Bronchus fibroblast of lung (primary cell): ENCODE data around the gene RASAL3. TPM values are rescaled to one million over a fixed set of nuclear protein-coding genes. Genes with fewer than 3 reads are reported as not detected.

Experiments
- total RNA-seq: library from RNA; depleted of rRNA; stranded (reverse); fragments of >200 nt; gene quantifications from 2 replicates; pipeline ENCODE4 v1.2.3, GENCODE V29; 2015

Gene RASAL3
- total RNA-seq, result not detected in 2 replicates

GRCh38 chr19:15464394-15465385 is at the start of gene RASAL3:
Gene RASAL3 (minus strand): TSS chr19:15464544. CDS start chr19:15464358, 186 bp downstream.

DNA sequence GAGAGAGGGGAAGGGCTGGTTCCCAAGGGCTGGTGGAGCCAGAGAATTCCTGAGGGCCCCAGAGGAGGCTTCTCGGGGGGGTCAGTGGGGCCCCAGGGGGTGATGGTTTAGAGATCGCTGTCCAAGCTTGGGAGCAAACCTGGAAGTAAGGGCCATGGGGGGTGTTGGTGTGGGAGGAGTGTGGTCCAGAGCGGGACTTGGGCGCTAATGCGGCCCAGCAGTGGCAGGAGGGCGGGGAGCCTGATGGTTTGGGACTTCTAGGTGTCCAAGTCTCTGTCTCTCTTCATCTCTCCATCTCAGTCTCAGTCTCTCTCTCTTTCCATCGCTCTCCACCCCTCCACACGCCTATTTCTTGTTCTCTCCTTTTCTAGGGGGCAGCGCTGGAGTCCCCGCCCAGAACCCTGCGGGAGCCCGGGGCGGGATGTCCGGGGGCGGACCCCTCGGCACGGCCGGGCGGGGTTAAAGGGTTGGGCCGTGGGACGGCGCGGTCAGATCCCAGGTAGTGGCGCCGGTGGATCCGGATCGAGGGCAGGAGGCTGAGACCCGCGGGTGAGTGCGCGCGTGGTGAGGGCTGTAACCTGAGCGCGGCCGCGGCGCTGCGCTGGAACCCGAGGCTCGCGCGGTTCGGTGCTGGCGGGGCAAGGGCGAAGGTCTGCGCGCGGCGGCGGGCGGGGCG is 43.8 kb upstream of the RASAL3 start, which contains the start of gene CYP4F22:
Gene CYP4F22, plus strand, starts transcription at position 491 of the 676 bp plus-strand sequence. CDS start 16,812 bp downstream, outside the sequence.

DNA sequence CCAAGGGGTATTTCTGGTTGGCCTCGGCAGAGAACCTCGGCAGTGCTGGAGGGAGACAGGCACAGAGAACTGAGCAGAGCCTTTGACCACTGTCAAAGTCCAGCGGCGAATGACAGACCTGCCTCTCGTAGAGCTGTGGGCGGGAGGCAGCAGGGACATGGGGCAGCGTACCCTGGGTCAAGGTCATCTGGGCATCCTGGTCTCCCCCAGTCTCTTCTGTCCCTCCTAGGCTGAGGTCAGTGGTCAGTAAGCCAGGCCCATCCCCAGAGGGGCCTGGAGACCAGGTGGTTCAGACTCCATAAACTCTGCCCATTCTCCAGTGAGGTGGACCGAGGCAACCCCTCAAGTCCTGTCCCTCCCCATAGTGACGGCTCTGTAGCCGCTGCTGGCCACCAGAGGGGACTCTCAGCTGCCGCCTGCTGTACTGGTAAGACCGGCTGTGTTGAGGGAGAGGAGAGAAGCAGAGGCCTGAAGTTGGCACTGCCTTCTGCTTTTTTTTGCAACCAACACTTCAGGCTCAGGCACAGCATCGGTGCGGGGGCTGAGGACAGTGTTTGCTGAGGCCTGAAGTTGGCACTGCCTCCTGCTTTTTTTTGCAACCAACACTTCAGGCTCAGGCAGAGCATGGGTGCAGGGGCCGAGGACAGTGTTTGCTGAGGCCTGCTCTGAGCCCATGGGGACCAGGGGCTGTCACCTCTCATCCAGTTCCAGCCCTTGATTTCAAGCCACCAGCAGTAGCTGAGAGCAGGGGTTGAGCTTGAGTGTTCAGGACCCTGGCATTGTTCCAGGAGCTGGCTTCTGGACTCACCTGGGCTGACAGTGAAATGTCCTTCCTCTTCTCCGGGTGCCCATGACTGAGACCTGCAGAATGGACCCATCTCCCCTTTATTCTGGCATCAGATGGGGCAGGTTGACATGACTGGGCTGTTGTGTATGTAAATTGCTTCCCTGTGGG is 15.3 kb upstream of the RASAL3 start, which contains the start of gene PGLYRP2:
Gene PGLYRP2, minus strand, starts transcription at position 111 of the 955 bp plus-strand sequence. CDS start 130 bp downstream, outside the sequence.

DNA sequence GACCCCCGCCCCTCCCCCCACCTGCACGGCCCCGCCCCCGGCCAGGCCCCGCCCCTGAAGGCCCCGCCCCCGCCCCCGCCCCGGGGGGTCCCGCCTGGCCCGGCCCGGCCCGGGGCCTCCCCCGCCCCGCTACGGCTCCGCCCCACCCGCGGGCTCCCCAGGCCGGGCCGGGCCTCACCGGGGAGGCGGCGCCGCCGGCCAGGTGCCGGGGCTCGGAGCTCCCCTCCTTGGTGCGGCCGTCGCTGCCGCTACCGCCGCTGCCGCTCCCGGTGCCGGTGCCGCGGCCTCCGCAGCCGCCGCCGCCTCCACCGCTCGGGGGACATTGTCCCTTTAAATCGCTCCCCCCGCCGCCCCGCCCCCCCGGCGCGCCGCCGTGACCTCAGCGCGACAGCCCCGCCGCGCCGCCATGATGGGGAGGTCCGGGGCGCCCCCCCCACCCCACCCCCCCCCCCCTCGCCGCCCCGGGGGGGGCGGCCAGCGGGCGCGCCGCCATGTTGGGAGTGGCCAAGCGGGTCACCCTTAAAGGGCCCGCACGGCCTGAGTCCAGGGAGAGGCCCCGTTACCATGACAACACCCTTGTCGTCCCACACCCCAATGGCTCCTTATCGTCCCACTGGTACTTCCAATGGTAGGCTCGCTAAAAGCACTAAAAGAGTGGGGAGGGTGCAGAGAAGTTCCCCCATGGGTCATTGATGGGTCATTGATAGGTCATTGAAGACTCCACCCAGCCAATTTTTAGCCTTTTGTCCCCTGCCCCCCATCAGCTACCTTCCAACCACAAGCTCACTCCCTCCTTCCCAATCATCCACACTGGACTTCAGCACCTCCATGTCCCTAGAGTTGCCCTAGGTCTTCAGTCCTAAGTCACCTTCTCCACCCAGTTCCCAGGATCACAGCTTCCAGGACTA is 14.5 kb downstream of the RASAL3 start, which contains the start of gene WIZ:
Gene WIZ, minus strand, starts transcription at position 337 of the 908 bp plus-strand sequence. CDS start 1,649 bp downstream, outside the sequence.

GRCh38 chr19:15418579-15419412 is 45.5 kb downstream of the RASAL3 start, which contains the start of gene AKAP8L:
Gene AKAP8L (minus strand): TSS chr19:15418988. CDS start chr19:15418923, 65 bp downstream.

Other genes with a start within 250 kb of the RASAL3 start
- gene EPHX3, start 232.1 kb downstream of the RASAL3 start, total RNA-seq, result 0.30 and 0.50 TPM in 2 replicates
- gene BRD4, start 132.0 kb downstream of the RASAL3 start, total RNA-seq, result 13.8 and 14.0 TPM in 2 replicates
- 9.2 and 9.7 TPM in 2 replicates for gene AKAP8, start 84.8 kb downstream of the RASAL3 start, total RNA-seq
- gene AKAP8L, start 45.6 kb downstream of the RASAL3 start, total RNA-seq, result 37.9 and 47.9 TPM in 2 replicates
- gene WIZ, start 14.6 kb downstream of the RASAL3 start, total RNA-seq, result 28.2 and 29.1 TPM in 2 replicates
- not detected in 2 replicates for gene PGLYRP2, start 15.0 kb upstream of the RASAL3 start, total RNA-seq
- gene CYP4F22, start 44.0 kb upstream of the RASAL3 start, total RNA-seq, result not detected in 2 replicates
- not detected in 2 replicates for gene CYP4F8, start 150.7 kb upstream of the RASAL3 start, total RNA-seq
- not detected in 2 replicates for gene CYP4F3, start 176.4 kb upstream of the RASAL3 start, total RNA-seq
- not detected in 2 replicates for gene CYP4F12, start 208.5 kb upstream of the RASAL3 start, total RNA-seq